Erythroblast (primary cell): ENCODE results near the gene FLCN.
A peak's percentile ranks its signal among the peaks of the same experiment; 100 is the strongest.

Experiments
- DNase-seq, 2 experiments: peaks; one replicate each; lab custom pipeline; 2025; lab: John Stamatoyannopoulos, UW
- GATA1 ChIP-seq: IDR thresholded peaks from 2 replicates; pipeline ENCODE4 v1.6.1; 2011; ENCODE audit warnings: low read depth, mild to moderate bottlenecking, control low read depth, low read length, moderate library complexity
- POLR2A ChIP-seq: IDR thresholded peaks from 2 replicates; pipeline ENCODE4 v1.6.1; 2011; ENCODE audit warnings: mild to moderate bottlenecking, low read length

The FLCN gene

DNA sequence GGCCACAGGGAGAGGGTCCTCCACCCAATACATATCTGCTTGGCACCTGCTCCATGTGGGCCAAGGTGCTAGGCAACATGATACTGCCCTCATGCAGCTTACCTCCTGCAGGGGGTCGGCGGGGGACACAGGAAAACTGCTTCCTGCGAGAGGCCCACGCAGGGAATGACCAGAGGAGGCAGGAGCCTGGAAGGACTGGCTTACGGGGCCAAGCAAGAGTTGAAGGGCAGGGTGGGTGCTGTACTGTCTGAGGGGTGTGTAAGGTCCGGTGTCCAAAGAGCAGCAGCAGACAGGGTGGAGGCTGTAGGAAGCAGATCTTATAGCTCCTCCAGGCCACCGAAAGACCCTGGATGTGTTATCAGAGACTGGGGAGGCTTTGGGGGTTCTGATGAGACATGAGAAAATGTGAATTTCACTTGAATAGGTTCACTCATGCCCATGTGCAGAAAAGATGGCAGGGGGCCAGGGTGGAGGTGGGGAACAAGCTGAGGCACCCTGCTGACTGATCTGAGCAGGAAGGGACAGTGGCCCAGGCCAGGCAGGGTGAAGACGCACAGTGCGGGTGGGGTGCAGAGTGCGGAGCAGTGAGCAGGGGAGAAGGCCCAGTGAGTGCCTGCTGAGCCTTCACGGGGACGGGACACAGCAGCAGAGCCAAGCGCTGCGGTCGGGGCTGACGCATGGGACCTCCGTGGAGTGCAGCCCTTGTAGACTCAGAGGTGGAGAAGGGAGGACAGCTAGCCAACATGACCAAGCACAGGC, 8.3 kb downstream of the FLCN start:
- peak; percentile 19 for TF ChIP-seq POLR2A
- no peak for TF ChIP-seq GATA1
- DNase-seq: peak; percentile 24 to 27

DNA sequence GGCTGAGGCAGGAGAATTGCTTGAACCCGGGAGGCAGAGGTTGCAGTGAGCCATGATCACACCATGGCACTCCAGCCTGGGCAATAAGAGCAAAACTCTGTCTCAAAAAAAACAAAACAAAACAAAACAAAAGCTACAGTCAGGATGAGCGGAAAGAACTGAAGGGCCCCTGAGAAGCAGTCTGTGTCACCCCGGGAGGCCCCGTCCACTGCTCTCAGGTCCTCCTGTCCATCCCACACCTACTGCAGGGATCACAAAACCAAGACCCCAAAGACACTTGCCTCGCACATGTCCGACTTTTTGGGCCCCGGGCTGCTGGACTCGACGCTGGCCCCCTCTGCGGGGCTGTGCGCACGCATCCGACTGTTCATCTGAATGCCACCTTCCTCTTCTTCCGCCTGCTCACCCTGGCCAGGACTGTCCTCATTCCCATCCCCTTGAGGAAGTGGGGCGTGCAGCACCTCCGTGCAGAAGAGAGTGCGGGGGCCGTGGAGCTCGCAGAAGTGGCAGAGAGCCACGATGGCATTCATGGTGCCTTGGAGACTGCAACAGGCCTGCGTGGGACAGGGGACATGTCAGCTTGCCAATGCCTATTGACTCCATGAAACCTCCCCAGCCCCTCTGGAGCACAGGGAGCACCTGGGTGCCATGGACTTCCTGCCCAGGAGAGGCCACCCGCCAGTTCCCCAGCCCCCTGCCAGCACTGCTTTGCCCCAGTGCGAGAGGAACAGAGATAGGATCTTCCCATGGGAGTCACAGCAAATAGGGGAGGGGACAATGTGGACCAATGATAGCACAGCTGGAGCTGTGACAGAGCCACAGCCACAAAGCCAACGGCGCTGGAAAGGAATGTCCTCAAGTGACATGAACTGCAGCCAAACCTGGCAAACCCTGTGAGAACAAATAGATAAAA, 9.1 kb downstream of the FLCN start:
- DNase-seq: peak in 1 of 2 experiments; percentile 44
- TF ChIP-seq GATA1 (no peak), POLR2A (no peak)

- no peak for DNase-seq
- no peak for TF ChIP-seq POLR2A
- TF ChIP-seq GATA1: no peak
Measured at GRCh38 chr17:17226451-17227265, 10.3 kb downstream of the FLCN start.

DNA sequence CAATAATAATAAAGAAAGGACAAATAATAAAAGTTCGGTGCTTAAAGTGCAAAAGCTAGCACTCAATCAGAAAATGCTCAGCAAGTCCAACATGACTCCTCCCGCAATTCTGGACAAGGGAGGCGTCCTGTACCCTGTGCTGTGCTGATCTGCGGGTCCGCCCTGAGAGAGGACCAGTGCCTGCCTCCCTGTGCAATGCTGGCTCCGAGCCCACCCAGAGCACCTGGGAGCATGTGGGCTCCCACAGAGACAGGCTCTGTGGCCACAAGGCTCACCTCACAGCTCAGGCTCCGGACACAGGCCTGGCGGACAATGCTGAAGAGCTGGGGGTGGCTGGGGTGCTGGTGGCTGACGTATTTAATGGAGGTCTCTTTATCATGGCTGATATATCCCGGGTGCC, 11.1 kb downstream of the FLCN start:
- DNase-seq: no peak
- TF ChIP-seq POLR2A: no peak
- TF ChIP-seq GATA1: no peak

DNA sequence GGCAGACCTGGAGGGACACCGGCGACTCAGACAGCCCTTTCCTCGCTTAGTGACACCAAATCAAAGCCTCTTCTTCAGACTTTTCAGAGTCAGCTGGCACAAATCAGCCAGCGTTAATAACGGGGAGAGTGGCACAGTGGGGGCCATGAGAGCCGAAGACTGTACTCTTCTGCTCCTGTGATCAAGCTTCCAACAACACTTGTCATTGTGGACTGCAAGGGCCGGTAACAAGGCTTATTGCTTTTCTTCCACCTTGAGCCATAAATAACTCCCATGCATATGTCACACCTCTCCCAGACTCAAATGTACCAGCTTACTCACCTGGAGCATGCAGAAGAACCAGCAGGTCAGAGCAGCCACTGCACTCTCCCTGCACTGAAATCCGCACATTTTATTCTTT, 12.8 kb downstream of the FLCN start:
- DNase-seq: no peak
- TF ChIP-seq GATA1 (no peak), POLR2A (no peak)

DNA sequence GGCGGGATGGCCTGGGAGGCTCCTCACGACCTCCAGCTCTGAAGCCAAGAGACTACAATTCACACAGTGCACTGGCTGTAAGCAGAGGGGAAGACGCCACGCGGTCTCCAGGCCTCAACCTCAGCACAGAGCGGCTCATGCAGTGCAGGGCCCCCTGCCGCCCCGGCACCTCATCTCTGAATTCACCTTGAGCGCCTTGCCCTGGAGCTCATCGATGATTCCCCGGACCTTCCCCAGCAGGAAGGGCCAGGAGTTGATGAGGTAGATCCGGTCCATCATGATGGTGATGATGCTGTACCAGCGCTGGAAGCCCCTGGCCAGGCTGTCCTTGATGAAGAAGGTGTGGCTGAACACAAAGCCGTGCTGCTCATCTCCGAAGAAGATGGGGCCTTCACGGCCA, 13.2 kb downstream of the FLCN start:
- no peak for TF ChIP-seq POLR2A
- no peak for TF ChIP-seq GATA1
- DNase-seq: no peak

DNA sequence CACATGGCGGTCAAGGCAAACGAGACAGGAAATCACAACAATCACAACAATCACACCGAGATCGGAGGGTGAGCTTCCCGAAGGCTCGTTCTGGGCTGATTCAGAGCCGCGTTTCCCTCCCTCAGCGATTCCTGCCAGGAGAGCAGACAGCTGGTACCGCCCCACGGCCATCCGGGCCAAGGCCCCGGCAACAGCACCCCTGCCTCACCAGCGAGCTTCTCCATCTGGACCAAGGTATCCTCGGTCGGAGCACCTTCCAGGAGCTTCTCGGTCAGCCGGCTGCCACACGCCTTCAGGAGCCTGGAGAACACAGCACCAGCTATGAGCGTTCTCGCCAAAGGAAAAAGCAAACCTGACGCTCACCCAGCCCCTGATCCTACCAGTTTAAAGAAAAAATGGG, 15.6 kb downstream of the FLCN start:
- TF ChIP-seq GATA1: no peak
- no peak for TF ChIP-seq POLR2A
- no peak for DNase-seq

- DNase-seq: no peak
- TF ChIP-seq GATA1 (no peak), POLR2A (no peak)
Measured at GRCh38 chr17:17220529-17220928, 16.4 kb downstream of the FLCN start.

DNA sequence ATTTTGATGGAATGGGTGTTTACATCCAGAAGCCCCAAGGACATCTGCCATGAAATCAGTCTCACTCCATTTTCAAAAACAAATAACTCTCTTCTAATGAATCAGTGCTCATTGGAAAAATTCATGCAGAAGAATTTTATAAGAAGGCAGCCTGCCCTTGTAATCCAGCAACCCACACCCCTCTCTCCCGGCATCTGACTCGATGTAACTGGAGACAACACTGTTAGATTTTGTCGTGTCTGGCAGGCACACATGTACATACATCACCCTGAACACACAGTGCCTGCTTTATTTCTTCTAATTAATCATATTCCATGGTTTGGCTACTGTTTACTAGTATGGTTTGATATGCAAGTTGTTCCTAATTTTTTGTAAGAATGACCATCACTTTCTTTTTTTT, 19.0 kb downstream of the FLCN start:
- TF ChIP-seq GATA1: no peak
- no peak for TF ChIP-seq POLR2A
- no peak for DNase-seq

GRCh38 chr17:17216776-17217175, 20.2 kb downstream of the FLCN start:
- TF ChIP-seq POLR2A (no peak), GATA1 (no peak)
- DNase-seq: no peak

DNA sequence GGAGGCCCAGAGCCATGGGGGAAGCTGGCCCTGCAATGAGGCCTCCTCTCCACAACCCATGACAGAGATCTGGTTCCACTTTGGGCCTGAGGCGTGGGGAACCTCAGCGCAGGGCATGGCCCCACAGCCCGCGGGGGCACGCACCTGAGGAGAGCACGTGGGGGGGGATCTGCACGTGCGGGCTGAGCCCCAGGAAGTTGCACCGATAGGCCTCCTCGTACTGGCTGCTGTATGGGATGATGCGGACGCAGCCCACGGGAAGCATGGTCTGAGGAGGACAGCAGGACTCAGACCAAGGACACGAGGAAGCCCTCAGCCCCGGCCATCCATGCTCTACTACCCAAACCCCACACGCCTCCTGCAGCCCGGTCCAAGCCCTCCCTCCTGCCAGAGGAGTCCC, 20.7 kb downstream of the FLCN start:
- TF ChIP-seq GATA1 (no peak), POLR2A (no peak)

DNA sequence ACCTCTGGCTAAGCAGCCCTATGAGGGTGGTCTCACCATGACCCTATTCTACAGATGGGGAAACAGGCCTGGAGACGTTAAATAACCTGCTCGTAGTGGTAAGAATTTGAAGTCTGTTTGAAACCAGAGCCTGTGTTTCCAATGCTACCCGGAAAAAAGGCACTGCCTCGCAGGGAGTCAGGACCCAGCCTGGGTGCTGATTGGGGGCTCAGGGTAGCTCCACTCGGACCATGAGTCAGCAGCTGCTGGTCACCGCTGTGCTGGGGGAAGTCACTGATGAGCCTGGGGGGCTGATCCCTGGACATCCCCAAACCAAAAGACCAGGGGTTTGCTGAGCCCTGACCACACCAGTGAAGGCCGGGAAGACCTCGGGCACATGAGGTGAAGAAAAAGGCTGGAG, 21.4 kb downstream of the FLCN start:
- DNase-seq: no peak
- TF ChIP-seq POLR2A: no peak
- TF ChIP-seq GATA1: no peak

More for the DNA sequence above, 20.7 kb downstream of the FLCN start:
- no peak for DNase-seq

GRCh38 chr17:17214646-17215436, 22.1 kb downstream of the FLCN start:
- TF ChIP-seq GATA1 (no peak), POLR2A (no peak)
- DNase-seq: no peak
